ENCODE results near the gene TNPO3. TPM values are rescaled to one million over a fixed set of nuclear protein-coding genes. Genes with fewer than 3 reads are reported as not detected.

The TNPO3 gene
- total and polyA plus RNA-seq, 2 experiments from 2014 or later = 21.8 to 31.1 TPM

DNA sequence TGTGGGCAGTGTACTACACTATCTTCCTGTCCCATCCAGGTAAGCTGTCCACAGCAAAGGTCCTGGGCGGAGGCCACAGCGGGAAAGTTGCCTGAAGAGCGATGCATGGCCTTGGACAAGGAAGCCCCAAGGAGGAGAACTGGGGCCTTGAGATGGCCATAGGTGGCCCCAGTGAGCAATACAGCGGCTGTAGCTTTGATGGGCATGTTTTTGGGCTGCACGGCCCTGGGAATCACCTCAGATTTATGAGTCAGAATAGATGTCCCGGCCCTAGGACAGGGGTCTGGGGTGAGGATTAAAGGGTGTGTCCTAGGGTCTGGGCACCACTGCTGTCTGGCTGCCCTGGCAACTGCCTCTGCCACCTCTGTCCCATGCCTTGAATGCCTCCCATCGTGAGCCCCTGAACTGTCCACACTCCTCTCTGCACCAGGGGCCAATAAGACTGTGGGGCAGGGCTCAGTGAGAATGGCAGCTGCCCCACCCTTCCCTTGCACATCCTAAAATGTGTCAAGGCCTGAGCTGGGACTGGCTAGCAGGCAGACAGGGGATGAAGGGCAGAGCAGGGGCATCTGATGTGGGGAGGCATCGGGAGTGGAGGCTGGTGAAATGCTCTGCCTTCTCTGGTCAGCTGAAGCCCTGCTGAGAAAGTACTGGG lies 126.6 kb downstream of the TNPO3 start:
- Histone ChIP-seq H3K4me1 (ENCODE audit: low read depth) (no peaks in the 10 kb centered on the region), H3K27me3 (peaks cover 5% of the 10 kb centered on the region), H3K9me3 (ENCODE audit: low read depth) (no peaks in the 10 kb centered on the region), H3K4me3 (no peak overlapping the region), H3K27ac (no peak overlapping the region), H3K36me3 (no peaks in the 10 kb centered on the region)
- DNase-seq (ENCODE audit: low read depth in 1 of 2, low spot score in 1 of 2) = no peak
- TF ChIP-seq, protein P1, sequence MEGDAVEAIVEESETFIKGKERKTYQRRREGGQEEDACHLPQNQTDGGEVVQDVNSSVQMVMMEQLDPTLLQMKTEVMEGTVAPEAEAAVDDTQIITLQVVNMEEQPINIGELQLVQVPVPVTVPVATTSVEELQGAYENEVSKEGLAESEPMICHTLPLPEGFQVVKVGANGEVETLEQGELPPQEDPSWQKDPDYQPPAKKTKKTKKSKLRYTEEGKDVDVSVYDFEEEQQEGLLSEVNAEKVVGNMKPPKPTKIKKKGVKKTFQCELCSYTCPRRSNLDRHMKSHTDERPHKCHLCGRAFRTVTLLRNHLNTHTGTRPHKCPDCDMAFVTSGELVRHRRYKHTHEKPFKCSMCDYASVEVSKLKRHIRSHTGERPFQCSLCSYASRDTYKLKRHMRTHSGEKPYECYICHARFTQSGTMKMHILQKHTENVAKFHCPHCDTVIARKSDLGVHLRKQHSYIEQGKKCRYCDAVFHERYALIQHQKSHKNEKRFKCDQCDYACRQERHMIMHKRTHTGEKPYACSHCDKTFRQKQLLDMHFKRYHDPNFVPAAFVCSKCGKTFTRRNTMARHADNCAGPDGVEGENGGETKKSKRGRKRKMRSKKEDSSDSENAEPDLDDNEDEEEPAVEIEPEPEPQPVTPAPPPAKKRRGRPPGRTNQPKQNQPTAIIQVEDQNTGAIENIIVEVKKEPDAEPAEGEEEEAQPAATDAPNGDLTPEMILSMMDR (IDR thresholded peaks at IDR 0.05; ENCODE audit: low read depth, low read length) = no peak

DNA sequence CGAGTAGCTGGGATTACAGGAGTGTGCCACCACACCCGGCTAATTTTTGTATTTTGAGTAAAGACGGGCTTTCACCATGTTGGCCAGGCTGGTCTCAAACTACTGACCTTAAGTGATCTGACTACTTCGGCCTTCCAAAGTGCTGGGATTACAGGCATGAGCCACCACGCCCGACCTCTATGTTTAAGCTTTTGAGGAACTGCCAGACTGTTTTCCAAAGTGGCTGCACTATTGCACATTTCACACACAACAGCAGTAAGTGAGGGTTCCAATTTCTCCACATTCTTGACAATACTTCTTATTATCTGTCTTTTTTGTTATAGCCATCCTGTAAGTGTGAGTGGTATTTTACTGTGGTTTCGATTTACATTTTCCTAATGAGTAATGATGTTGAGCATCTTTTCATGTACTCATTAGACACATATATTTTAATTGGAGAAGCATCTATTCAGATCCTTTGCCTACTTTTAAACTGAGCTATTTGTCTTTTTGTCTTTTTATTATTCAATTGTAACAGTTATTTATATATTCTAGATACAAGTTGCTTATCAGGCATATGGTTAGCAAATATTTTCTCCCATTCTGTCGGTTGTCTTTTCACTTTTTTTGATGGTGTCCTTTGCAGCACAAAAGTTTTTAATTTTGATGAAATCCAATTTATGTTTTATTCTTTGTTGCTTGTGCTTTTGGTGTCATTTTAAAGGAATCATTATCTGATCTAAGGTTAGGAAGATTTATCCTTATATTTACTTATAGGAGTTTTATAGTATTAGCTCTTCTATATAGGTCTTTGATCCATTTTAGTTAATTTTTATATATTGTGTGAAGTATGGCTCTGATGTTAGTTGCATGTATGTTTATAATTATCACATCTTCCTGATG lies 130.0 kb downstream of the TNPO3 start:
- Histone ChIP-seq H3K27me3 (peaks cover 12% of the 10 kb centered on the region), H3K27ac (no peak overlapping the region), H3K36me3 (no peaks in the 10 kb centered on the region)

DNA sequence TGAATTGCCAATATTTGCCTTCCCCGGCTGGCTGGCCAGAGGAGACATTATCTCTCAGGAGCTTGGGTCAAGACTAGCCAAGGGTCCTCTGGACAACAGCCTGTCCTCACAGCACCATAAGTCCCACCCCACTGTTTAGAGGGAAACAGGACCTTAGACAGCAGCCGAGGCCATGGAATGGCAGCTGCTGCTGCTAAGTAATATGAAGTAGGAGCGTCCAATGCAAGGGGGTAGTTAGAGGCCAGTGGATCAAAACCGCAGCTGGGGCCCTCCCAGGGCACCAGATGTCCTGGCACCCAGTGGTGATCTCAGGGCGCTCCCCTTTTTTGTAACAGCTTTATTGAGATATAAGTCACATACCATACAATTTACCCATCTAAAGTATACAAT lies 131.5 kb downstream of the TNPO3 start:
- Histone ChIP-seq H3K4me3 (no peak overlapping the region), H3K27ac (no peak overlapping the region), H3K4me1 (ENCODE audit: low read depth) (no peaks in the 10 kb centered on the region), H3K27me3 (peaks cover 25% of the 10 kb centered on the region), H3K9me3 (ENCODE audit: low read depth) (no peaks in the 10 kb centered on the region), H3K36me3 (no peaks in the 10 kb centered on the region)
- TF ChIP-seq, protein P1 (IDR thresholded peaks at IDR 0.05; ENCODE audit: low read depth, low read length) = no peak
- no peak for DNase-seq (ENCODE audit: low read depth in 1 of 2, low spot score in 1 of 2)

More for the DNA sequence above, 130.0 kb downstream of the TNPO3 start:
- no peak for DNase-seq (ENCODE audit: low read depth in 1 of 2, low spot score in 1 of 2)
- TF ChIP-seq, protein P1 (IDR thresholded peaks at IDR 0.05; ENCODE audit: low read depth, low read length) = no peak
- H3K4me3 ChIP-seq = no peak overlapping the region
- no peaks in the 10 kb centered on the region for H3K4me1 ChIP-seq (ENCODE audit: low read depth)
- H3K9me3 ChIP-seq (ENCODE audit: low read depth) = no peaks in the 10 kb centered on the region

DNA sequence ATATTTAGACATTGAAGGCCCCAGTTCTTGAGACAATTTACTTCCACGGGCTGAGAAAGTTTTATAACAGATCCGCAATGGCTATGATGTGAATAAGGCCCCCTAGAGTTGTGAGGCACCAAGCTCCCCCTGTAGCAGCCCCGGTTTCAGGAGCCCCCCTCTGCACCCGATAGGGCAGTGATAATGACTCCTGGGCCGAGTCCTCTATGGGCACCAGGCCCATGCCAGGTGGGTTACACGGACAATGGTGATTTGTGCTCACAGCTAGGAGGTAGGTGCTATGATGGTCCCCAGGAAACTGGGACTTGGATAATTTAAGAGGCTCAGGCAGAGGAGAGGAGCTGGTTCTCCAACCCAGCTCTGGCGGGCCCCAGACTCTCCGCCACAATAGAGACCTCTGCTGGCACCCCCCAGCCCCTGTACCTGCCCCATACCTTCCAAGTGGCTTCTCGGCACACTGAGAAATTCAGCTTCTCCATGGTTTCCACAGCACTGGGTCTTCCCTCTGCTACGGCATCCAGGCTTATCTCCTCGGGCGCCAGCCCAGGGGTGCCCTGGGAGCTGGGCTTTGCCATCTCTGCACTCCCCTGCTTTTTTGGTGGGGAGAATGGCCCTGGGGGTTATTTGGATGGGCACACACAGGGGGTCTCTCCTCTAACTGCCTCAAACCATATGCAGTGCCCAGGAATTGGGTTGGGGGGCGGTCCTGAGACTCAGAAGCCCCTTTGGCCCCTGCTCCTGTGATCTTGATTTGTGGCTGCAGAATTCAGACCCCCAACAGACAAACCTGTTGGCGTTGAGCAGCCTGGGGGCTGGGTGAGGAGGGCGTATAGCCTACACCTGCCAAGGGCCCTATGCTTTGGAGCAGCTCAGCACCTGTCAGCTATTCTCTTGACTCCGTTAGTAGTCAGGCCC lies 132.2 kb downstream of the TNPO3 start:
- no peak for DNase-seq (ENCODE audit: low read depth in 1 of 2, low spot score in 1 of 2)
- Histone ChIP-seq H3K4me3 (no peak overlapping the region), H3K36me3 (no peaks in the 10 kb centered on the region), H3K4me1 (ENCODE audit: low read depth) (no peaks in the 10 kb centered on the region), H3K27ac (no peak overlapping the region), H3K27me3 (peaks cover 32% of the 10 kb centered on the region), H3K9me3 (ENCODE audit: low read depth) (no peaks in the 10 kb centered on the region)
- TF ChIP-seq, protein P1 (IDR thresholded peaks at IDR 0.05; ENCODE audit: low read depth, low read length) = no peak

DNA sequence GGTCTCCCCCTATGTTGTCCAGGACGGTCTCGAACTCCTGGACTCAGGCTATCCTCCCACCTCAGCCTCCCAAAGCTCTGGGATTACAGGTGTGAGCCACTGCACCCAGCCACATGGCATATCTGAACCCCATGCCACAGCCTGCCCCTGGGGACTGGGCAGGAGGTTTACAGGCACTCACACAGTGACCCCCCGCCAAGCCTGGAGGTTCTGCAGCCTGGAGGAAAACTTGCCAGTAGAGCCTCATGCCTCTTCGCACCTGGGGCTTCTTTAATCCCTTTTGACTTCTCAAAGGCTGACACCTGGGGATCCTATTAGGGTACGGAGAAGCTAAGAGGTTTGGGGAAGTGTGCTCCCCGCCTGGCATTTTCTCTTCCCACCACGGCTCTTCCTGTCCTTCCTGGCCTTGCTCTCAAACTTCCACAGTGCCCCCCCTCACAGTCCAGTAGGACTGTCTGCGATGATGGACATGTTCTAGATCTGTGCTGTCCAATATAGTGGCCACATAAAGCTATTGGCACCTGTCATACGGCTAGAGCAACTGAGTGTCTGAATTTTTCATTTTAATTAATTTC lies 133.0 kb downstream of the TNPO3 start:
- Histone ChIP-seq H3K4me1 (ENCODE audit: low read depth) (no peaks in the 10 kb centered on the region), H3K27ac (no peak overlapping the region), H3K4me3 (no peak overlapping the region), H3K9me3 (ENCODE audit: low read depth) (no peaks in the 10 kb centered on the region), H3K27me3 (peaks cover 38% of the 10 kb centered on the region), H3K36me3 (no peaks in the 10 kb centered on the region)
- TF ChIP-seq, protein P1 (IDR thresholded peaks at IDR 0.05; ENCODE audit: low read depth, low read length) = no peak
- no peak for DNase-seq (ENCODE audit: low read depth in 1 of 2, low spot score in 1 of 2)

Data from cardiac muscle cell (in vitro differentiated cells and primary cell).